IPS-11a (cell line): ENCODE data around the gene CHRNA5.
"Not testable (repeated sequence)": the region's sequence is repeated elsewhere in the genome, so short reads cannot be mapped to it uniquely, and the experiment has no call there.

Experiments used
- H3K4me3 ChIP-seq: one replicate; pipeline ENCODE4 v1.5.1; 2013; ENCODE audit warnings: low read depth, low read length, control low read depth

CHRNA5 gene

GRCh38 chr15:78565097-78565950, at the start of gene CHRNA5:
CHRNA5 (plus strand) TSS chr15:78565520; CDS start chr15:78565720, 200 bp downstream.
- peak within 1 kb of the TSS; percentile 83 for H3K4me3 ChIP-seq

- not testable (repeated sequence) for H3K4me3 ChIP-seq
Observed at GRCh38 chr15:78520035-78520434, 45.3 kb upstream of the CHRNA5 start.

DNA sequence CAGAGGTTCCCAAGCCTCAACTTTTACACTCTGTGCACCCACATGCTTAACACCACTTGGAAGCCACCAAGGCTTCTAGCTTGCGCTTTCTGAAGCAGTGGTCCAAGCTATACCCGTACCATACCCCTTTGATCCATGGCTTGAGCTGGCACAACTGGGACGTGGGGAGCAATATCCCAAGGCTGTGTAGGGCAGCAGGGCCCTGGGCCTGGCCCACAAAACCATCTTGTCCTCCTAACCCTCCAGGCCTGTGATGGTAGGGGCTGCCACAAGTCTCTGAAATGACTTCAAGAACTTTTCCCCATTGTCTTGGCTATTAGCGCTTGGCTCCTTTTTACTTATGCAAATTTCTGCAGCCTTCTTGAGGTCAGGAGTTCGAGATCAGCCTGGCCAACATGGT, 41.1 kb upstream of the CHRNA5 start:
- no peak overlapping the region for H3K4me3 ChIP-seq

DNA sequence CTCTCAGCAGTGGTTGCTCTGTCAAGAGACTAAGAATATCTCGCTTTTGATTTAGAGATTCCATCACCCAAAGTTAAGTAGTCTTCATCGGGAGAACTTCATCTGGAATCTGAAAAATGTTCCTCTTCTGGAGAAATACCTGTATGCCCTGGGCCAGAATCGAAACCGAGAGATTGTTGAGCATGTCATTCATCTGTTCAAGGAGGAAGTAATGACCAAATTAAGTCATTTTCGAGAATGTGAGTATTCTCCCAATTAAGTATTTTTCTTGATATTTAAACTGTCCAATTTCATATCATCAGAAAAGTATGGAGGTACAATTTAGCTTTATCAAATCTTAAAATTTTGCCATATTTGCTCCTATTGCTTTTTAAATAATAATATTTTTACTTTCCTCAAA, 38.0 kb upstream of the CHRNA5 start:
- no peak overlapping the region for H3K4me3 ChIP-seq

GRCh38 chr15:78533331-78533730, 32.0 kb upstream of the CHRNA5 start:
- no peak overlapping the region for H3K4me3 ChIP-seq

GRCh38 chr15:78536134-78536533, 29.2 kb upstream of the CHRNA5 start:
- no peak overlapping the region for H3K4me3 ChIP-seq

DNA sequence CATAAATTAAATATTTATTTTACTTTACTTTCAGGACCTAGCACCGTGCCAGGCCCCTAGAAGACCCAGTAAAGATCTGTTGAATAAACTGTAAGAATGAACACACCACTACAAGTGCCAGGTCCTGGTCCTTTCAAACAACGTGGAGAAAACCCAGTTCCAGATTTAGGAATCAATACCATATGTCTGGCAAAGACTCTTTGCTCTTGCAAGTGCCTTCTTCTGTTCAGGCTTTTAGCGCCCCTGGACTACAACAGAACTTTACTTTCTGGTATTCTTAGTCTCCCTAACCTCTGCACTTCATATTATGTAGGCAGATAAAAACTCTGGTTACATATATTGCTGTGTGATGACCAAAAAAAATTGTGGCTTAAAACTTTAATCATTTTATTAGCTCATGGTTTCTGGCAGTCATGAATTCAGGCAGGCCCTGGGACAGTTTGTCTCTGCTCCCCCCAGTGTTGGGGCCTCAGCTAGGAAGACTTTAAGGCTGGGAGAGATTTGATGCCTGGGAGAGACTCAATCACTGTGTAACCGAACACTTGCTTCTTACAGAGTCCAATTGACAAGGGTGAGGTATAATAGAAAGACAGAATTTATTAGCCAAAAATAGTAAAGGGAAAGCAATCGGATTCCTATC, 27.9 kb upstream of the CHRNA5 start:
- no peak overlapping the region for H3K4me3 ChIP-seq

GRCh38 chr15:78538358-78538757, 27.0 kb upstream of the CHRNA5 start:
- no peak overlapping the region for H3K4me3 ChIP-seq

- H3K4me3 ChIP-seq, result peak overlapping the region; percentile 95
Observed at GRCh38 chr15:78539464-78540140, 25.7 kb upstream of the CHRNA5 start.

- peak within 1 kb of the TSS; percentile 95 for H3K4me3 ChIP-seq
Observed at GRCh38 chr15:78540141-78540870, 25.0 kb upstream of the CHRNA5 start, which contains the start of gene PSMA4. PSMA4 (plus strand) TSS chr15:78540444; CDS start chr15:78541928, 1,484 bp downstream.

DNA sequence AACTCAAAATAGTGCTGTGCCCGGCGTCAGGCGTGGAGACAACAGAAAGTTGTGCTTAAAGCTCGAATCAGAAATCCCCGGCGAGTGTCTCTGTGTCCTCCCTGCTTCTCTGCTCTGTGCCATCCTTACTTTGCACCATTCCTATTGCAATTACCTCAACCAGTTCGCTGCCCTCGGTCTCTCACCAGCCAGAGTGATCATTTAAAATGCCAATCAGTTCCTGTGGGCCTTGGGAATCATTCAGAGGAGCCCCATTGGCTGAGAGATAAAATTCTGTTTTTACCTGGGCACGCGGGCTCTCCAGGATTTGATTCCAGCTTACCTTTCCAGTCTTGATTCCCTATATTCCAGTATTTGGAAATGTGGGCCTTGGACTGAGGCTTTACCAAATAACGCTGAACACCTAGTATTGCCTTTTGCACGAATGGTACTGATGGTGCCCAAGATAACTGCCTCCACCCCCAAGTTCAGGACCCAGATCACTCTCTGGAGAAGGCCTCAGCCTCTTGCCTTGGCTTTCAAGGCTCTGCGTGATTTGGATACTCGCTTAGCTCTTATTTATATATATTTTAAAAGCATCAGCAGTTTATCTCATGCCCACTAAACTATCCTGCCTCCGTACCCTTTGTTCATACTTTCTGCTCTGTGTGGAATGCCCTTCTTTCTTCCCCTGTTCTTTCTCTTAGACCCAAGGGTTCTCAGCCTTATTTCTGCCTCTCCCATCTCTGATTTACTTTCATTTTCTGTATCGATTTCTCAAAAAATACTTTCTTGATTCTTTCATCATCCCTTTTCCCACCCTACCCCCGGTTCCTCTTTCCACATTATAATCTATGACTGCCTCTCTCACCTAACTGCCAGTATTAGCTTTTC, 24.2 kb upstream of the CHRNA5 start:
- peak overlapping the region; percentile 95 for H3K4me3 ChIP-seq

DNA sequence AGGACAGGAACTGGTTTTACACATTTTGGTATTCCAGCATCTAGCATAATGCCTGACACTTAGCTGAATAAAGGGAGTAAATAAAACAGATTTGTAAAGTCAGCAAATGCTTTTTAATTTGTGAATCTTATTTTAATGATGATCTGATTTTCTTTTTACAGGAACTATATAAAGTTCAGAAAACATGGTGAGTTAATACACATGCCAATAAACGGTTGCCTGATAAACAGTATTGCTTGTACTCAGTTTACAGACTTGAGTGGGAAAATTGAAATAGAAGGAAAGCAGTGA, 23.6 kb upstream of the CHRNA5 start:
- peak overlapping the region; percentile 95 for H3K4me3 ChIP-seq

- H3K4me3 ChIP-seq, result no peak overlapping the region
Observed at GRCh38 chr15:78542647-78543046, 22.7 kb upstream of the CHRNA5 start.

- no peak overlapping the region for H3K4me3 ChIP-seq
Observed at GRCh38 chr15:78550194-78550593, 15.1 kb upstream of the CHRNA5 start.

GRCh38 chr15:78550815-78551214, 14.5 kb upstream of the CHRNA5 start:
- no peak overlapping the region for H3K4me3 ChIP-seq

GRCh38 chr15:78551902-78552301, 13.4 kb upstream of the CHRNA5 start:
- H3K4me3 ChIP-seq, result no peak overlapping the region

GRCh38 chr15:78552597-78552996, 12.7 kb upstream of the CHRNA5 start:
- no peak overlapping the region for H3K4me3 ChIP-seq

DNA sequence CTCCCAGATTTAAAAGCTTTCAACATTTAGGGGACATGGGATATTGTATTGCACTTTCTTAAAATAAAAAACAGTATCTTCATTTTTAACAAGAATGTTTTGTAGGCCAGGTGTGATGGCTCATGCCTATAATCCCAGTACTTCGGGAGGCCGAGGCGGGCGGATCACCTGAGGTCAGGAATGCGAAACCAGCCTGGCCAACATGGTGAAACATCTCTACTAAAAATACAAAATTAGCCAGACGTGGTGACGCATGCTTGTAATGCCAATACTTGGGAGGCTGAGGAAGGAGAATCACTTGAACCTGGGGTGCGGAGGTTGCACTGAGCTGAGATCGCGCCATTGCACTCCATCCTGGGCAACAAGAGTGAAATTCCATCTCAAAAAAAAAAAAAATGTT, 5.1 kb upstream of the CHRNA5 start:
- H3K4me3 ChIP-seq, result not testable (repeated sequence)

- no peak overlapping the region for H3K4me3 ChIP-seq
Observed at GRCh38 chr15:78561490-78561889, 3.8 kb upstream of the CHRNA5 start.

DNA sequence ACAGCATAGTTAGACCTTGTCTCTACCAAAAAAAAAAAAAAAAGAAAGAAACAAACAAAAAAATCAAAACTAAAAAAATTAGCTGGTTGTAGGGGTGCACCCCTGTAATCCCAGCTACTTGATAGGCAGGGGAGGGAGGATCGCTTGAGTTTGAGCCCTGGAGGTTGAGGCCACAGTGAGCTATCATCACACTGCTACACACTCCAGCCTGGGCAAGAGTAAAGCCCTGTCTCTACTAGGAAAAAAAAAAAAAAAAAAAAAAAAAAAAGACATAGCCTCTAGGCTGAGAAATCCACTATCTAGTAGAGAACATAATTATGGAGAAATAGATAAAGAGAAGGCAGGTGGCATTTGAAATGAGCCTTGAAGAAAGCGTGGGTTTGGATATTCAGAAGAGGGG, 2.2 kb upstream of the CHRNA5 start:
- H3K4me3 ChIP-seq, result no peak overlapping the region
